ENCODE measurements around the gene SLC9A6. TPM values are rescaled to one million over a fixed set of nuclear protein-coding genes. Genes with fewer than 3 reads are reported as not detected.

Gene SLC9A6
- total and polyA plus RNA-seq, 2 donors (not counting 3 experiments of a cell fraction or from before 2014, with no cell fraction given) = 8.1 to 15.5 TPM

GRCh38 chrX:136061286-136061685 is 76.1 kb downstream of the SLC9A6 start:
- ChIA-PET POLR2A (no interaction called here), CTCF (no interaction called here)
- DNase-seq (ENCODE audit: low read depth, low spot score) = no peak
- no peaks in the 10 kb centered on the region for H4K20me1 ChIP-seq (replicated peaks; ENCODE audit: control insufficient read depth, extremely low read depth, insufficient read depth, low read length)
- TF ChIP-seq CTCF (IDR thresholded peaks at IDR 0.05; ENCODE audit: extremely low read depth in 1 of 2, insufficient read depth in 1 of 2, low read depth in 1 of 2, low read length in 2 of 2) (no peak), POLR2AphosphoS5 (IDR thresholded peaks at IDR 0.05; ENCODE audit: insufficient read depth, low read depth, low read length) (no peak), JUN (IDR thresholded peaks at IDR 0.05; ENCODE audit: borderline replicate concordance, insufficient read depth, insufficient read length, low read depth) (no peak), FOS (IDR thresholded peaks at IDR 0.05; ENCODE audit: borderline replicate concordance, insufficient read depth, low read length) (no peak), POLR2A (IDR thresholded peaks at IDR 0.05; ENCODE audit: low read depth, low read length) (no peak), EZH2 (IDR thresholded peaks at IDR 0.05; ENCODE audit: borderline replicate concordance, low read depth, low read length, severe bottlenecking) (no peak), GATA2 (IDR thresholded peaks at IDR 0.05; ENCODE audit: insufficient read depth, insufficient read length, low read depth, low read length) (no peak), MYC (IDR thresholded peaks at IDR 0.05; ENCODE audit: low read depth, low read length) (no peak)
- TF ChIP-seq, protein P1, sequence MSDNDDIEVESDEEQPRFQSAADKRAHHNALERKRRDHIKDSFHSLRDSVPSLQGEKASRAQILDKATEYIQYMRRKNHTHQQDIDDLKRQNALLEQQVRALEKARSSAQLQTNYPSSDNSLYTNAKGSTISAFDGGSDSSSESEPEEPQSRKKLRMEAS (IDR thresholded peaks at IDR 0.05; ENCODE audit: insufficient read depth, insufficient read length) = no peak
- no peaks in the 10 kb centered on the region for H3K27me3 ChIP-seq (ENCODE audit: control insufficient read depth in 2 of 2, insufficient read depth in 2 of 2, low read length in 2 of 2)
- H3K9me1 ChIP-seq (replicated peaks; ENCODE audit: control insufficient read depth, extremely low read depth, insufficient read depth, low read length) = no peaks in the 10 kb centered on the region
- no peak overlapping the region for H3K9ac ChIP-seq (replicated peaks; ENCODE audit: extremely low read depth, insufficient read depth, low read length)
- no TSS peak for BruUV-seq (replicated peaks)
- dilution Hi-C loops (cut with MboI; ENCODE audit: extremely low pct_ligation_motif_present, low sequenced_read_pairs) = no loop called here
- H2AFZ ChIP-seq (ENCODE audit: low read depth, low read length) = no peak overlapping the region
- H3K79me2 ChIP-seq (ENCODE audit: control insufficient read depth, insufficient read depth, low read length) = no peaks in the 10 kb centered on the region
- H3K4me3 ChIP-seq (replicated peaks in 1 of 3; ENCODE audit: insufficient read depth in 1 of 3, low read depth in 1 of 3, low read length in 3 of 3) = no peak overlapping the region
- H3K4me2 ChIP-seq (ENCODE audit: insufficient read depth, low read length) = no peak overlapping the region
- H3K27ac ChIP-seq (ENCODE audit: insufficient read depth, low read depth, low read length) = no peak overlapping the region
- intact Hi-C loops (cut with micrococcal nuclease) = no loop called here
- H3K9me3 ChIP-seq (replicated peaks; ENCODE audit: control insufficient read depth, insufficient read depth, low read length) = no peaks in the 10 kb centered on the region
- H3K36me3 ChIP-seq (ENCODE audit: control insufficient read depth in 2 of 2, extremely low read depth in 1 of 2, insufficient read depth in 2 of 2, low read length in 2 of 2) = no peaks in the 10 kb centered on the region
- no peak for FAIRE-seq
- H3K4me1 ChIP-seq (ENCODE audit: control insufficient read depth, extremely low read depth, insufficient read depth, low read length) = peaks cover 21% of the 10 kb centered on the region

Measured in endothelial cell of umbilical vein (primary cell).